Loucy (cell line): ENCODE data around the gene PEAR1.

Experiments used
- H2AFZ ChIP-seq: fragments of 200-600 bp; sonication (generic); 2 replicates; pipeline ENCODE4 v1.6.0; 2016; ENCODE audit warnings: antibody characterized with exemption, mild to moderate bottlenecking, low read length, moderate library complexity
- H3F3A ChIP-seq: fragments of 200-600 bp; 2 replicates; pipeline ENCODE4 v1.6.0; 2016; ENCODE audit warnings: antibody characterized with exemption, low read depth, mild to moderate bottlenecking
- H3K27me3 ChIP-seq: fragments of 200-600 bp; sonication (generic); 2 replicates; pipeline ENCODE4 v1.6.1; 2014; ENCODE audit warnings: low read length, mild to moderate bottlenecking; ENCODE audit not compliant: insufficient read depth, poor library complexity, severe bottlenecking
- H3K36me3 ChIP-seq: fragments of 200-600 bp; sonication (generic); 2 replicates; pipeline ENCODE4 v1.6.1; 2016; ENCODE audit warnings: low read length; ENCODE audit not compliant: insufficient read depth
- H3K4me1 ChIP-seq: fragments of 200-600 bp; sonication (generic); 2 replicates; pipeline ENCODE4 v1.5.1; 2014; ENCODE audit warnings: low read length, mild to moderate bottlenecking; ENCODE audit not compliant: insufficient read depth, poor library complexity, severe bottlenecking
- H3K4me2 ChIP-seq: fragments of 200-600 bp; sonication (generic); 2 replicates; pipeline ENCODE4 v1.6.0; 2014; ENCODE audit warnings: antibody characterized with exemption, low read length, low read depth, mild to moderate bottlenecking; ENCODE audit not compliant: poor library complexity, severe bottlenecking
- H3K4me3 ChIP-seq: fragments of 200-600 bp; sonication (generic); 2 replicates; pipeline ENCODE4 v1.5.1; 2014; ENCODE audit warnings: low read length, mild to moderate bottlenecking, mixed read lengths; ENCODE audit not compliant: poor library complexity, severe bottlenecking
- H3K79me2 ChIP-seq: fragments of 200-600 bp; sonication (generic); 2 replicates; pipeline ENCODE4 v1.6.1; 2014; ENCODE audit warnings: low read length; ENCODE audit not compliant: insufficient read depth
- H3K9ac ChIP-seq: fragments of 200-600 bp; sonication (generic); 2 replicates; pipeline ENCODE4 v1.6.0; 2014; ENCODE audit warnings: mild to moderate bottlenecking, low read depth, low read length, moderate library complexity; ENCODE audit not compliant: poor library complexity, severe bottlenecking
- H3K9me2 ChIP-seq: fragments of 200-600 bp; sonication (generic); replicated peaks from 2 replicates; pipeline ENCODE4 v1.6.1; 2016; ENCODE audit warnings: low read depth, low read length, mixed read lengths
- H3K9me3 ChIP-seq: fragments of 200-600 bp; sonication (generic); 2 replicates; pipeline ENCODE4 v1.6.1; 2014; ENCODE audit warnings: mild to moderate bottlenecking, antibody characterized with exemption, low read length, low read depth; ENCODE audit not compliant: insufficient read depth
- H4K20me1 ChIP-seq: fragments of 200-600 bp; sonication (generic); 2 replicates; pipeline ENCODE4 v1.6.0; 2014; ENCODE audit warnings: antibody characterized with exemption, low read length, mild to moderate bottlenecking; ENCODE audit not compliant: insufficient read depth, poor library complexity, severe bottlenecking
- EZH2phosphoT487 ChIP-seq: fragments of 200-600 bp; IDR thresholded peaks from 2 replicates; pipeline ENCODE4 v1.6.1; 2018; ENCODE audit warnings: antibody characterized with exemption, mild to moderate bottlenecking, moderate library complexity, borderline replicate concordance
- TF ChIP-seq, protein P1 (sequence below): fragments of 200-600 bp; sonication (generic); conservative IDR thresholded peaks from 2 replicates; pipeline ENCODE4 v1.5.1; 2014; ENCODE audit warnings: mild to moderate bottlenecking, antibody characterized with exemption, low read length

Gene PEAR1

DNA sequence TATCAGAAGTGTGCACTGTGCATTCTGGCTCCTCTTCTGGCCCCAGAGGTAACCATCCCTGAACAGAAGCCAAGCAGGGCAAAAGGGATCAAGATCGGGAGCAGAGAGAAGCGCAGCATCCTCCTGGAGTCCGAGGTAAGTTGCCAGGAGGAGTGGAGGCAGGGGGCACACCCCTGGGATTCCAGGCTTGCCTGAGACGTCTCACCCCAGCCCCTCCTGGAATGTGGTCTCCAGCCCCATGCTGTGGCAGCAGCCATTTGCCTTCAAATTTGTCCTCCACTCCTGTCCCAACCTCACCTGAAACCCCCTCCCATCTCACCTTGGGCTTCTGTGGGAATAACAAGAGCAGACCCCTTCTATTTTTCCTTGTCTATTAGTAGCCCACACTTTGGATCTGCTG is 37.0 kb downstream of the PEAR1 start:
- no peak for TF ChIP-seq EZH2phosphoT487
- TF ChIP-seq, protein P1, sequence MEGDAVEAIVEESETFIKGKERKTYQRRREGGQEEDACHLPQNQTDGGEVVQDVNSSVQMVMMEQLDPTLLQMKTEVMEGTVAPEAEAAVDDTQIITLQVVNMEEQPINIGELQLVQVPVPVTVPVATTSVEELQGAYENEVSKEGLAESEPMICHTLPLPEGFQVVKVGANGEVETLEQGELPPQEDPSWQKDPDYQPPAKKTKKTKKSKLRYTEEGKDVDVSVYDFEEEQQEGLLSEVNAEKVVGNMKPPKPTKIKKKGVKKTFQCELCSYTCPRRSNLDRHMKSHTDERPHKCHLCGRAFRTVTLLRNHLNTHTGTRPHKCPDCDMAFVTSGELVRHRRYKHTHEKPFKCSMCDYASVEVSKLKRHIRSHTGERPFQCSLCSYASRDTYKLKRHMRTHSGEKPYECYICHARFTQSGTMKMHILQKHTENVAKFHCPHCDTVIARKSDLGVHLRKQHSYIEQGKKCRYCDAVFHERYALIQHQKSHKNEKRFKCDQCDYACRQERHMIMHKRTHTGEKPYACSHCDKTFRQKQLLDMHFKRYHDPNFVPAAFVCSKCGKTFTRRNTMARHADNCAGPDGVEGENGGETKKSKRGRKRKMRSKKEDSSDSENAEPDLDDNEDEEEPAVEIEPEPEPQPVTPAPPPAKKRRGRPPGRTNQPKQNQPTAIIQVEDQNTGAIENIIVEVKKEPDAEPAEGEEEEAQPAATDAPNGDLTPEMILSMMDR = no peak
- no peaks in the 10 kb centered on the region for H3K9me2 ChIP-seq
- H3K9ac ChIP-seq = no peak overlapping the region
- H3F3A ChIP-seq = no peaks in the 10 kb centered on the region
- H3K36me3 ChIP-seq = no peaks in the 10 kb centered on the region
- no peak overlapping the region for H3K4me3 ChIP-seq
- H3K9me3 ChIP-seq = no peaks in the 10 kb centered on the region
- H3K27me3 ChIP-seq = peaks cover 4% of the 10 kb centered on the region
- H2AFZ ChIP-seq = no peak overlapping the region
- peaks cover 7% of the 10 kb centered on the region for H3K4me1 ChIP-seq
- H3K4me2 ChIP-seq = no peak overlapping the region
- H3K79me2 ChIP-seq = no peaks in the 10 kb centered on the region
- no peaks in the 10 kb centered on the region for H4K20me1 ChIP-seq

DNA sequence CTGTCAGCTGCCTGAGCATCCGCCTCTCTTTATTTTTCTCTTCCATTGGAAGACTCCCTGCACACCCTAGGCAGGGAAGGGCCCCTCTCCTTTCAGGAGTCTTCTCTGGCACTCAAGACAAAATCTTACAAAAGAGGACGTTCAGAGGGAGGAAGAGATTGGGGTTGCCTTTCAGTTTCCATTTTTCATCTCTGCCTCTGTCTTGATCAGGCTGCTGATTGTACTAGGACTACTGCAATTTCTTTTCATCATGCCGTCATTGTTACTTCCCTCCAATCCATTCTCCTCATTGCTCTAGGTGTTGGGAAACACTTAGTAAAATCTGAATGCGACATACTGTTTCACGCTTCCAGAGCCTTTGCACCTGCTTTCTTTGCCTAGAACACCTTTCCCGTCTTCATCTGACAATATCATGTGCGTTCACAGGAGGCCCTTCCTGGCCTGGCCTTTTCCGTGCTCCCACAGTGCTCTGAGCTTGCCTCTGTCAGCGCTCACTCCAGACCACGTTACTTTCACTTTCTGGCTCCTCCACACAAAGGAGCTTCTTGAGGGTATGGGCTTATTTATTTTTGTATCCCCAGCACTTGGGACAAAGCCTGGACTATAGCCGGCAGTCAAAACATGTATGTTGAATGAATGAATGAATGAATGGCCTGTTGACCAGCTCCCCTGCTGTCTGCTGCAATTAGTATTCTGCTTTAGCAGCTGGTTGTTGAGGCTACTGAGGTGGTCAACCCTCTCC is 37.9 kb downstream of the PEAR1 start:
- Histone ChIP-seq H2AFZ (no peak overlapping the region), H3K79me2 (no peaks in the 10 kb centered on the region), H3K36me3 (no peaks in the 10 kb centered on the region), H3K9me3 (no peaks in the 10 kb centered on the region), H3F3A (no peaks in the 10 kb centered on the region), H3K9me2 (no peaks in the 10 kb centered on the region), H3K4me1 (no peaks in the 10 kb centered on the region), H3K4me2 (no peak overlapping the region), H3K9ac (no peak overlapping the region), H4K20me1 (no peaks in the 10 kb centered on the region), H3K4me3 (no peak overlapping the region), H3K27me3 (peaks cover 4% of the 10 kb centered on the region)
- TF ChIP-seq, protein P1 = no peak
- TF ChIP-seq EZH2phosphoT487 = no peak

DNA sequence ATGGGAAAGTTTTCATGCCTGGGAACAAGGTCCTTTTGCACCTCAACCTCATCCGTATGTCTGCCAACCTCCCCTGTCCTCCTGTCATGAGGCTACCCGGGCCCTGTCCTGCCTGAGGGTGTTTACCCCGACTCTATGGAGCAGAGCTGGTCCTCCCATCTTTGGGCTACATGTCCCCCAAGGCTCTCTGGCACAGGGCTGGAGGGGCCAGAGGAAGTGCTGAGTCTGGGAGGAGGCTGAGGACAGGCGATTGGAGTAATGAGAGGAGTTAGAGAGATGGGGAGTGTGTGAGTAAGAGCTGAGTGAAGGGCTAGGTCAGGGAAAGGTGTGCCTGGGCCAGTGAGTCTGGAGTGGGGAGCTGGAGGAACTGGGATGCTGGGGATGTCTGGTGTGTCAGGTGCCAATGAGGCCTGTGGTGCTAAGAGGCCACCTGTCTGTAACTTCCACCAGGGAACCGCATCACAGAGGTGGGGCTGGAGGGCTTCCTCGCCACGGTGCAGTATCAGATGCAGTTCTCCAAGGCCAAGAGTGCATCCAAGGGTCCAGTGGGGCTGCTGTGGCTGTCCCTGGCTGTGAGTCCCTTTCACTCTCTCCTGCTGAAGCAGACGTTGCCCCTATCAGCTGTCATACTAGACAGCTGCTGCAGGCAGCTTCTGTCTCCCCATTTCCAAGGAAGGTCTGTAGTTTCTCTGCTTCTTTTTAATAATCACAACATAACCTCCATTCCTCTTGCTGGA is 38.6 kb downstream of the PEAR1 start:
- Histone ChIP-seq H3K79me2 (no peaks in the 10 kb centered on the region), H3K4me2 (no peak overlapping the region), H3K9ac (no peak overlapping the region), H3F3A (no peaks in the 10 kb centered on the region), H3K36me3 (no peaks in the 10 kb centered on the region), H3K9me2 (no peaks in the 10 kb centered on the region), H3K9me3 (no peaks in the 10 kb centered on the region), H2AFZ (no peak overlapping the region), H3K4me3 (no peak overlapping the region), H3K4me1 (no peaks in the 10 kb centered on the region), H4K20me1 (no peaks in the 10 kb centered on the region), H3K27me3 (peaks cover 4% of the 10 kb centered on the region)
- TF ChIP-seq, protein P1 = no peak
- no peak for TF ChIP-seq EZH2phosphoT487
